ENCODE data around the gene DOCK3. TPM values are rescaled to one million over a fixed set of nuclear protein-coding genes. Genes with fewer than 3 reads are reported as not detected.

DOCK3 gene
- total and polyA plus RNA-seq, 2 of the 4 experiments (the other 2 are of a cell fraction), result under 0.01 to 0.12 TPM

- Histone ChIP-seq H2BK5ac (ENCODE audit: low read depth, low read length, poor library complexity, severe bottlenecking) (no peak overlapping the region), H3K9me3 (ENCODE audit: control insufficient read depth, insufficient read depth, low read length) (no peaks in the 10 kb centered on the region), H3K27me3 (ENCODE audit: control insufficient read depth, insufficient read depth, low read length) (no peaks in the 10 kb centered on the region), H2BK20ac (ENCODE audit: low read depth, low read length) (no peak overlapping the region), H3K9ac (ENCODE audit: low read depth, low read length) (no peak overlapping the region), H4K8ac (ENCODE audit: low read depth in 2 of 2, low read length in 2 of 2) (no peak overlapping the region), H3K4me2 (ENCODE audit: low read depth, low read length) (no peak overlapping the region), H4K91ac (ENCODE audit: insufficient read depth, low read depth, low read length) (no peak overlapping the region), H3K36me3 (ENCODE audit: control insufficient read depth, insufficient read depth, low read length) (no peaks in the 10 kb centered on the region), H3K56ac (ENCODE audit: extremely low read depth, insufficient read depth, low read length) (no peak overlapping the region), H3K79me1 (ENCODE audit: low read depth in 1 of 2, low read length in 2 of 2) (no peaks in the 10 kb centered on the region), H3K18ac (ENCODE audit: low read depth, low read length) (no peak overlapping the region), H3K4ac (ENCODE audit: low read depth, low read length) (no peak overlapping the region), H3K4me1 (ENCODE audit: control insufficient read depth, insufficient read depth, low read length) (no peaks in the 10 kb centered on the region), H2AK9ac (replicated peaks; ENCODE audit: low read depth, low read length, poor library complexity) (no peak overlapping the region), H4K20me1 (ENCODE audit: insufficient read depth, low read length) (no peaks in the 10 kb centered on the region), H3K23ac (ENCODE audit: low read depth, low read length) (no peak overlapping the region), H2AK5ac (ENCODE audit: low read depth, low read length) (no peak overlapping the region), H2AFZ (replicated peaks; ENCODE audit: low read length, poor library complexity) (no peak overlapping the region), H2BK120ac (ENCODE audit: low read depth, low read length) (no peak overlapping the region), H3K9me1 (ENCODE audit: insufficient read depth, low read length) (no peaks in the 10 kb centered on the region), H3K4me3 (ENCODE audit: insufficient read depth, low read depth, low read length) (no peak overlapping the region), H2BK15ac (ENCODE audit: low read depth, low read length) (no peak overlapping the region), H3K14ac (replicated peaks; ENCODE audit: low read depth, low read length) (no peak overlapping the region), H3K27ac (ENCODE audit: insufficient read depth, low read length) (no peak overlapping the region), H4K5ac (ENCODE audit: low read depth, low read length) (no peak overlapping the region)
- in situ Hi-C loops (cut with MboI; ENCODE audit: low sequenced_read_pairs) (no loop called here), dilution Hi-C loops (cut with HindIII; ENCODE audit: low sequenced_read_pairs, unreplicated experiment) (loop anchor here (25.0 kb wide), 1 partner anchor 252 kb away; no protein-coding TSS in a partner anchor), intact Hi-C loops (cut with micrococcal nuclease) (no loop called here)
- ChIA-PET POLR2A (ENCODE audit: unreplicated experiment) (no interaction called here), CTCF (no interaction called here)
- TF ChIP-seq RCOR1 (IDR thresholded peaks at IDR 0.05; ENCODE audit: insufficient replicate concordance, low read length) (no peak), MXI1 (IDR thresholded peaks at IDR 0.05; ENCODE audit: borderline replicate concordance, low read depth, low read length) (no peak), MAZ (IDR thresholded peaks at IDR 0.05; ENCODE audit: borderline replicate concordance, low read depth, low read length) (no peak), BHLHE40 (IDR thresholded peaks at IDR 0.05; ENCODE audit: low read depth, low read length) (no peak)
- no CpG with 5 or more reads among the region's 3 CpGs for WGBS, 2 experiments (ENCODE audit: extremely low coverage in 2 of 2, insufficient read length in 1 of 2)
- DNase-seq (no peak), ATAC-seq (ENCODE audit: low read depth) (no peak)
- BruUV-seq (replicated peaks), result no TSS peak
These were observed 435.9 kb downstream of the DOCK3 start for GRCh38 chr3:51110586-51110985.

All from IMR-90 (cell line).